ENCODE measurements around the gene B3GNT3. TPM values are rescaled to one million over a fixed set of nuclear protein-coding genes. Genes with fewer than 3 reads are reported as not detected.

Gene B3GNT3
- total and polyA plus RNA-seq, 9 of the 15 experiments (the other 6 are each of a cell fraction or from before 2014, with no cell fraction given): 0.06 to 0.11 (median 0.07) TPM; not detected in 6

- TF ChIP-seq ZNF699 (CRISPR knock-in tag; IDR thresholded peaks at IDR 0.05; ENCODE audit: insufficient replicate concordance) (no peak), BRF1 (IDR thresholded peaks at IDR 0.05; ENCODE audit: borderline replicate concordance, extremely low read depth, insufficient read length) (no peak), ZNF140 (CRISPR knock-in tag; IDR thresholded peaks at IDR 0.05) (no peak), MBD2 (IDR thresholded peaks at IDR 0.05; ENCODE audit: borderline replicate concordance, low read depth) (peak; percentile 99), SRSF3 (IDR thresholded peaks at IDR 0.05; ENCODE audit: insufficient read depth, low read length) (0 out of 2 replicates have a peak, but pooled peaks have one; percentile 31), ZHX1 (conservative IDR thresholded peaks at IDR 0.05; ENCODE audit: low read length) (0 out of 2 replicates have a peak, but pooled peaks have one; percentile 31)
Measured at GRCh38 chr19:17859533-17860330, 64.8 kb downstream of the B3GNT3 start, which contains the start of gene RPL18A (continued).

Data from K562 (cell line).